Activated naive CD4-positive, alpha-beta T cell treated with anti-CD3 and anti-CD28 coated beads, Interleukin-2, amount 50 U/mL, for 24 hours (primary cell): ENCODE measurements around the gene PNMA6F.
A peak's percentile ranks its signal among the peaks of the same experiment; 100 is the strongest.
"Not testable (repeated sequence)": the region's sequence is repeated elsewhere in the genome, so short reads cannot be mapped to it uniquely, and the experiment has no call there.

ENCODE experiments used
- H3K27ac Mint-ChIP-seq: one replicate; pipeline ENCODE4 v1.8.0; 2021; ENCODE audit warnings: mild to moderate bottlenecking, mixed read lengths
- H3K27me3 Mint-ChIP-seq: one replicate; pipeline ENCODE4 v1.8.0; 2021; ENCODE audit warnings: mixed read lengths
- H3K36me3 Mint-ChIP-seq: one replicate; pipeline ENCODE4 v1.8.0; 2021; ENCODE audit warnings: mixed read lengths
- H3K4me1 Mint-ChIP-seq: one replicate; pipeline ENCODE4 v1.8.0; 2021; ENCODE audit warnings: mixed read lengths
- H3K4me3 Mint-ChIP-seq: one replicate; pipeline ENCODE4 v1.8.0; 2021; ENCODE audit warnings: mild to moderate bottlenecking, mixed read lengths
- H3K9me3 Mint-ChIP-seq: one replicate; pipeline ENCODE4 v1.8.0; 2021; ENCODE audit warnings: mixed read lengths

The PNMA6F gene

DNA sequence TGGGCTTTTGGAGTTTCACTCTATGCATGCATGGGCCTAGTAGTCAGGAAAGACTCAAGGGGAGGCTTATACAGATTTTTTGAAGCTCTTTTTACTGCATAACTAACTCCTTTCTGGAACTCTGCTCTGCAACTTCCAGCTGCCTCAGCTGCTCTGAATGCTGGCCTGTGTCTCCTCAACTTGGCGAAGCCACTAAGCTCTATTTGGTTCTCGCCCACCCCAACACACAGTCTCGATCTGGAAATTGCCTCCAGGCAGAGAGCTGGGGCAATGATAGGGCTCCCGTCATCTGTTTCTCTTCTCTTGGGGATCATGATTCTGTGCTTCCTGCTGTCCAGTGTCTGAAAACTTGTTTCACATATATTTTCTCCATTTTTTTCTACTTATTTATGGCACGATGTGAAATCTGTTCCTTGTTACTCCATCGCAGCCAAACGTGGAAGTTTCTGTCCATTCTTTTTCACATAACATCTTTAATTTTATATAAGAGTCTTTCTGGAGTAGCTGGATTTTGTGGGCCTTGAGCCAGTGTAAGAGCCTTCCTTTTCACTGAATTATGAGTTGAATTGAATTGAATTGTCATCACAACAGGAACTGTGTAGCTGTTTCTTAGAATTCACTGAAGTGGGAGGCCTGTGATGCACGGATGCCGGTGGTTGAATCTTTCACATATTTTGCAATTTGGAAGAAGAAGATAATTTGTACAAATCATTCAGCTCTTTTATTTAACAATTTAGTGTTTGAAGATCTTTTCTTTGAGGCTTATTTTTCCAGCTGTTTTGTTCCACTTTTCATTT is 21.4 kb upstream of the PNMA6F start:
- Mint-ChIP-seq H3K36me3 (peaks cover 30% of the 10 kb centered on the region), H3K9me3 (peaks cover 6% of the 10 kb centered on the region), H3K4me1 (peaks cover 66% of the 10 kb centered on the region)

DNA sequence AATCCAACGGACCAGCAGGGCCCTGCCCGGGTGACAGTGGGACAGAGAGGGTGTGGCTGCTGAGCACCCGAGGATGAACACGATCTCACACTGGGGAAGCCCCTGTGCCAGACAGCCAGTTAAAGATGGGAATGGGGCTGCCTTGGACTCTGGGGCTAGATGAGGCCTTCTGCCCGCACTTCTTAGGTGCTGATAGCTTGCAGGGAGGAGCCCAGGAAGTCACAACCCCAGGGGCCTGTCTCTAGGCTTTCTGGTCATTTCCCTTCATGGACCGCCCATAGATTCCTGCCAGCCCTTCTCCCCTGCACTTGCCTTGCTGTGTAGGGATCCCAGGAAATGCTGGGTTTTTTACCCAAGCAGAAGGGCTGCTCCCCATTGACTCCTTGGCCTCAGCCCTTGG is 18.5 kb upstream of the PNMA6F start:
- no peaks in the 10 kb centered on the region for H3K27me3 Mint-ChIP-seq
- peaks cover 28% of the 10 kb centered on the region for H3K36me3 Mint-ChIP-seq
- peaks cover 90% of the 10 kb centered on the region for H3K4me1 Mint-ChIP-seq
- H3K9me3 Mint-ChIP-seq: peaks cover 6% of the 10 kb centered on the region
- H3K4me3 Mint-ChIP-seq: no peak overlapping the region
- no peak overlapping the region for H3K27ac Mint-ChIP-seq

More for the DNA sequence above, 21.4 kb upstream of the PNMA6F start:
- peak overlapping the region; percentile 56 for H3K4me3 Mint-ChIP-seq
- H3K27ac Mint-ChIP-seq: peak overlapping the region; percentile 95
- no peaks in the 10 kb centered on the region for H3K27me3 Mint-ChIP-seq

DNA sequence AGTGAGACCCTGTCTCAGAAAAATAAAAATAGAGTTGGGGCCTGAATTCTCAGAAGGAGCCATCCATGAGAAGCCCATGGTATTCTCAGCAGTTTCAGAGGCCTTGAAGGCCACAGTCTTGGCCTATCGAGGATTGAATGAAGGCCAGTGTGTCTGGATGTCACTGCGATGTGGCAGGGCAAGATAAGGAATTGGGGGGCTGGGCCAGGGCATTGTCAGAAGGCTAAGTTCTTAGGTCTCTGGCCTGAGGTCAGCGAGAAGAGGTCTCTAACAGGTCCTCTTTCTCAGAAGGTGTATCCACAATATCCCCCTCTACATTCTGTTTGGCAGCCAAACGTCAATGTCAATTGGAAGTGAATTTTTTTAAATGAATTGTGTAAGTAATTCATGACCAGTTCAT is 18.1 kb upstream of the PNMA6F start:
- H3K36me3 Mint-ChIP-seq: peaks cover 28% of the 10 kb centered on the region
- peaks cover 6% of the 10 kb centered on the region for H3K9me3 Mint-ChIP-seq
- peaks cover 85% of the 10 kb centered on the region for H3K4me1 Mint-ChIP-seq
- no peak overlapping the region for H3K27ac Mint-ChIP-seq
- H3K27me3 Mint-ChIP-seq: no peaks in the 10 kb centered on the region
- no peak overlapping the region for H3K4me3 Mint-ChIP-seq

DNA sequence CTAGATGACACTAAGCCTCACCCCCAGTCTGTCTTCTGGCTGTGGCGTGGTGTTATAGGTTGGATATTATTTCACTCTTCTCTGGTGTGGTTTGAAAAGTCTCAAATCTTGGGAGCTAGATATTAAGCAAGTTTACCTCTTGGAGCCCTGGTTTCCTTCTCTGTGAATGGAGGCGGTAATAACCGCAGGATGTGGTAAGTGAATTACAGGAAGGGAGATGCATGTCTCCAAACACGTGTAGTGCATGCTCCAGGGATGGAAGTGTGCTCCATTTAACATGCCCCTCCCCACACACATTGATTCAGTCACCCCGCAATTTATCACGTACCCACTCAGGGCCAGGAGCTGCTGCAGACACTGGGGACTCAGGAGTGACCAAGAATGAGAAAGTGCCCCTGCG is 17.3 kb upstream of the PNMA6F start:
- Mint-ChIP-seq H3K27me3 (no peaks in the 10 kb centered on the region), H3K9me3 (peaks cover 6% of the 10 kb centered on the region), H3K27ac (peak overlapping the region; percentile 62), H3K4me1 (peaks cover 78% of the 10 kb centered on the region), H3K4me3 (peak overlapping the region; percentile 34), H3K36me3 (peaks cover 28% of the 10 kb centered on the region)

DNA sequence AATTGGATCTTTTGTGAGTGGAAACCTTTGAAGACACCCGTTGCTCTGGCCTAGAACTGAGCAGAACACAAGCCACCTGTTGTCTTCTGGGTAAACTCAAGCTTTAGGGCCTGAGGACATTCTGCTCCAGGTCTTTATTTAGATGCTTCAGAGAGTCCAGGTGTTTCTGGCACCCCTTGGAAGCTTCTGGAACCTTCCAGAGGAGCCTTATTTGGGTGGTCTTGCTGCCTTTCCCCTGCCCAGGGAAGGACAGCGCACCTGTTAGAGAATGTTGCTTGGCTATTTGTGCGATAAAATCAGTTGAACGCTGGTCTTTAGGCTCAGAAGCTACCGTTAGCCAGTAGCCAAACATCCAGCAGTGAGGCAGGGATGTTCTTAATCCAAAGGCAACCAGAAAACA is 15.4 kb upstream of the PNMA6F start:
- H3K27ac Mint-ChIP-seq: peak overlapping the region; percentile 46
- H3K9me3 Mint-ChIP-seq: peaks cover 6% of the 10 kb centered on the region
- peak overlapping the region; percentile 57 for H3K4me3 Mint-ChIP-seq
- peaks cover 65% of the 10 kb centered on the region for H3K4me1 Mint-ChIP-seq
- peaks cover 26% of the 10 kb centered on the region for H3K36me3 Mint-ChIP-seq
- no peaks in the 10 kb centered on the region for H3K27me3 Mint-ChIP-seq

DNA sequence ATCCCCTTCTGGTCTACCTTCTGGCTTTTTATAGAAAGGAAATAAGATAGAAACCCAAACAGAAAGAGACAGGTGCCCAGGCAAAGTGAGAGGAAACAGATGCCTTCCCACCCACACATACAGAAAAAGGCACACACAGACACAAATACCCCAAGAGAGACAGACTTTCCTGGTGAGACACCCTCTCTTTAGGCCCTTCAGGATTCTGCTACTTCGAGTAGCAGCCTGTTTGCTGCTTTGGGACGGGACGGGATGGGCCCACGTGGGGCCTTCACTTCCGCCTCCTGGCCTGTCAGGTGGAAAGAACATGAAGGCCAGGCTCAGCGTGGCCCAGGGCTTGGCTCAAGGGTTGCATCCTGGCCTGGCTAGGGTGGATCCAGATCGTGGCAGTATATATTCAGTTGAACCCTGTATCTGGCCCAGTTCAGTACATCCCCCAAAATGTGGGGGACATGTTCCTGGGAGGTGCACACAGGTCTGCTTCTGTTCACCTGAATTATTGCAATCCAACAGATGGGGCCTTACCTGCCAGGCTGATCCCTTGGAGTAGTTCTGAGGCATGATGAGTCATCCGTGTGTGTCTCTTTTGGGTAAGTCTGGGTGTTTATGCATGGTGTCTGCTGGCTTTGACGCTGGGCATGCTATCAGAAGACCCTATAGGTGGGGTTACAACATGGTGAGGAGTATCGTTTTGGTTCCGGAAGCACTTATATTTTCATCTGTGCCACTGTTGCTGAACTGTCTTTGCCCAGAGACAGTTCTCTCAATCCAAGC is 14.7 kb upstream of the PNMA6F start:
- peaks cover 5% of the 10 kb centered on the region for H3K9me3 Mint-ChIP-seq
- H3K4me3 Mint-ChIP-seq: peak overlapping the region; percentile 82
- H3K4me1 Mint-ChIP-seq: peaks cover 58% of the 10 kb centered on the region
- H3K27me3 Mint-ChIP-seq: no peaks in the 10 kb centered on the region
- H3K36me3 Mint-ChIP-seq: peaks cover 19% of the 10 kb centered on the region
- H3K27ac Mint-ChIP-seq: peak overlapping the region; percentile 65

DNA sequence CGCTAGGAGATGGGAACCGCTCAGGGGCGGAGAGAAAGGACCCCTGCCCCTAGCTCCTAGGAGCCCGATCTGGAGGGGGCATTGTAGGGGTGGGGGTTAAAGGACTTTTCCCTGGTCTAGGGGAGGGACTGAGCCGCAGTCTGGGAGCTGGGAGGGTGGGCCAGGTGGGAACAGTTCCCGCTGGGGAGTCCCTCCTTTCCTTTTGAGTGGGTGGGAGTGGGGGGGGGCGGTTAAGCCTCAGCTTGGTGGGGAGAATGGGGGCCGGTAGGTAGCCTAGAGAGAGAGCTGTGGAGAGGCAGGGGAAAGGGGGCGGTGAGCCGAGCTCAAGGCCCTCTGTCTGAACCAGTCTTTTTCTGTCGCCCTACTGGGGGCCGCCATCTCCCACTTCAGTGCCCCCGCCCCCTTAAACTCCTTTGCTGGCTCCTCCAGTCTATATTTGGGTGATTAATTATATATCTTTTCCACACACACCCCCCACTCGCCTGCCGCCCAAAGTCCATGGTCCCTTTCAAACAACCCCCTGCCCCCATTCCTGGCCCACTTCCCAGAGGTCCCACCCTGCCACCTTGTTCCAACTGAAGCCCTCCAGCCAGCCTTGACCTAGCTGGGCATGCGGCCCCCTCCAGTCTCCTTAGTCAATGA is 13.2 kb upstream of the PNMA6F start:
- no peaks in the 10 kb centered on the region for H3K27me3 Mint-ChIP-seq
- peaks cover 10% of the 10 kb centered on the region for H3K36me3 Mint-ChIP-seq
- peak overlapping the region; percentile 55 for H3K27ac Mint-ChIP-seq
- H3K4me1 Mint-ChIP-seq: peaks cover 44% of the 10 kb centered on the region
- no peaks in the 10 kb centered on the region for H3K9me3 Mint-ChIP-seq
- H3K4me3 Mint-ChIP-seq: peak overlapping the region; percentile 82

DNA sequence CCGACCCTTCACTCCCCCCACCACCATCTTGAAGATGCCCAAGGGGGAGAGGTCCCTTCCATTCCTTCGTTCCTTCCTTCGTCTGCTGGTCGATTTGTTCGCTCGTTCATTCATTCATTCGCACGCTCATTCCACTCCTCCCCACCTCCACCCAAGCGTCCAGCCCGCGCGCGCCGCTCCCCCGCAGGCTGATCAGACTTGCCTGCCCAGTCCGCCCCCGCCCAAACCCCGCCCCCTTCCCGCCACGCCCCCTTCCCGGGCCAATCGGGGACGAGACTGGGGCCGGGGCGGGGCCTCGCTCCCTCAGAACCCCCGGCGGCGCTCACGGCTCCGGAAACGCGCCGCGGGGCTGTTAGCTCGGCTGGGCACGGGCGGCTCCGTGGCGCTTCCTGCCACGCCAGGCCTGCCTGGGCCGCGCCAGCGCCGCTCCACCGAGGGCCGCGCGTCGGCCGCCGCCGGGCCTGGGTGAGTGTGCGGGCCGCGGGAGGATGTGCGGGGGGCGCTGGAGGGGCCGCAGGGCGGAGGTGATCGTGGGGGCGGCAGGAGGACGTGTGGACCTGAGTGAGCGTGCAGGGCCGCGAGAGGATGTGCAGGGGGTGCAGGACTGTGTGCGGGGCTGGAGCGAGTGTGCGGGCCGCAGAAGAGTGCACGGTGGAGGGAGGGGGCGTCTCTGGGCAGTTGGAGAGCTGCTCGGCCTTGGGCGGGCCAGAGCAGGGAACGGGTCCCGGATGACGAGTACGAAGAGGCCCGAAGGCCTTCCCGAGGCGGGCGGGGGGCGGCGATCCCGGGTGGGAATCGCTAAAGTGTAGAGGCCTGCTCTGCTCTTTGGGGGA is 12.5 kb upstream of the PNMA6F start, which contains the start of gene ZNF275:
Gene ZNF275 (plus strand): TSS at position 333 of the 833 bp plus-strand sequence. CDS start 2,527 bp downstream, outside the sequence.
- Mint-ChIP-seq H3K9me3 (no peaks in the 10 kb centered on the region), H3K27me3 (no peaks in the 10 kb centered on the region), H3K36me3 (peaks cover 8% of the 10 kb centered on the region), H3K27ac (peak within 1 kb of the TSS; percentile 55), H3K4me1 (peaks cover 41% of the 10 kb centered on the region), H3K4me3 (peak within 1 kb of the TSS; percentile 88)

DNA sequence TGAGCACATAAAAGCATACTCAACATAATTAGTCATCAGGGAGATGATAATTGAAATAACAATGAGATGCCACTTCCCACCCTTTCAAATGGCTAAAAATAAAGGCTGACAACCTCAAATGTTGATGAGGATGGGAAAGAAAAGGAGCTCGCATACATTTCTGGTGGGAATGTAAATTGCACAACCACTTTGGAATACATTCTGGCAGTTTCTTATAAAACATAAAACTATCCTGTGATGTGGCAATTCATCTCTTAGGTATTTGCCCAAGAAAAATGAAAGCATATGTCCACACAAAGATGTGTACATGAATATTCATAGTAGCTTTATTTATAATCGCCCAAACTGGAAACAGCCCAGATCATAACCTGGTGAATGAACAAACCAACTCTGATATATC is 11.7 kb upstream of the PNMA6F start:
- H3K36me3 Mint-ChIP-seq: peaks cover 4% of the 10 kb centered on the region
- H3K27ac Mint-ChIP-seq: peak overlapping the region; percentile 47
- no peaks in the 10 kb centered on the region for H3K27me3 Mint-ChIP-seq
- H3K9me3 Mint-ChIP-seq: no peaks in the 10 kb centered on the region
- H3K4me1 Mint-ChIP-seq: peaks cover 33% of the 10 kb centered on the region
- peak overlapping the region; percentile 88 for H3K4me3 Mint-ChIP-seq

DNA sequence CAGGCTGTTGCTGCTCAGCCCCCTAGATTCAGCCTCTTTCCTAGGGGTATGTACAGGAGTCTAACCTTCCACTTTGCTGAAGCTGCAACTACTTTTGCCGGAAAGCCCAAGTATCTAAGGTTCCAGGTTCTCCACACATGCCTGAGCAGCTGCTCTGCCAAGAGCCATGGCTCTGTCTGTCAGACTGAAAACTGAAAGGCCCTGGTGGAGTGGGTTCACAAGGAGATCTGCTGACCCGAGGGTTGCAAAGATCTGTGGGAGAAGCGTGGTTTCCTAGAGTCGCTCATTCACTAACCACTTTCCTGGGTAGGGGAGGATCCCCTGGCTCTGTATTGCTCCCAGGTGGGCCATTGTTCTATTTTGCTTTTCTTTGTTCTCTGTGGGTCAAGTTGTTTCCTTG is 6.0 kb upstream of the PNMA6F start:
- Mint-ChIP-seq H3K9me3 (no peaks in the 10 kb centered on the region), H3K27ac (no peak overlapping the region), H3K4me1 (peaks cover 12% of the 10 kb centered on the region), H3K27me3 (no peaks in the 10 kb centered on the region), H3K36me3 (no peaks in the 10 kb centered on the region), H3K4me3 (no peak overlapping the region)

DNA sequence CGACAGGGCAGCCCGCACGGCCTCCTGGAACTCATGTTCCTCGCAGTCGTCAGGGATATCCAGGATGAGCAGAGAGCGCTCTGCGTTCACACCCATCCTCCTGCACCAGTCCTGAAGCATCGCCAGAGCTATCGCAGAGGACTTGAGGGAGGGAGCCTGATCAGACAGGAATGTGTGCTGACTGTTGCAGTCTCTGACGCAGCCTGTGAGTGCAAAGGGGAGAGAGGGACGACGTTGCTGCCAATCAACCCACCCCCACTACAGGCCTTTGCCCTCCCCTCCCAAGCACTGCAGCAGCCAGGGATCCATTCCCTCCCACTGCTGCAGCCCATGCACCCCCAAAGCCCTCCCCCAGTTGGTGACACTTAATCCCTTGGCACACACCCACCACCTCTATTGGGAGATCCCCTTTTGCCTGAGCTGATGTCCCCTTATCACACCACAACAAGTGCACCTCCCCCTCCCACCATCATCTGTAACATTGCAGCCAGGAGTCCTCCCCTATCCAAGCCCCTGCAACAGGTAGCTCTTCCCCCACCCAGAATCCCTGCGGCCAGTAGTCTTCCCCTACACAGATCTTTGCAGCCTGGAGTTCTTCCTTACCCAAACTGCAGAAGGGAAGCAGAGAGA is 897 bp downstream of the PNMA6F start:
- no peak overlapping the region for H3K27ac Mint-ChIP-seq
- H3K36me3 Mint-ChIP-seq: no peaks in the 10 kb centered on the region
- no peak overlapping the region for H3K4me3 Mint-ChIP-seq
- H3K27me3 Mint-ChIP-seq: no peaks in the 10 kb centered on the region
- peaks cover 12% of the 10 kb centered on the region for H3K4me1 Mint-ChIP-seq
- H3K9me3 Mint-ChIP-seq: no peaks in the 10 kb centered on the region

DNA sequence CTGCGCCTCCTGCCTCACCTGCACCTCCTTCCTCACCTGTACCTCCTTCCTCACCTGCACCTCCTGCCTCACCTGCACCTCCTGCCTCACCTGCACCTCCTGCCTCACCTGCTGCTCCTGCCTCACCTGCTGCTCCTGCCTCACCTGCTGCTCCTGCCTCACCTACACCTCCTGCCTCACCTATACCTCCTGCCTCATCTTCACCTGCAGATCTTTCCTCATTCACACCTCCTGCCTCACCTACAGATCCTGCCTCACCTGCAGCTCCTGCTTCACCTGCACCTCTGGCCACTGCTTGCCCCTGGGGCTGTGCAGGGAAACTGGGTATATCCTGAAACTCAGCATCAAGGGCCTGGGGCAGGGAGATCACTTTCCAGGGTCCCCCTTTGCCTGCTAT is 1.5 kb downstream of the PNMA6F start:
- not testable (repeated sequence) for H3K27ac Mint-ChIP-seq, H3K36me3 Mint-ChIP-seq, H3K9me3 Mint-ChIP-seq, H3K4me3 Mint-ChIP-seq, H3K27me3 Mint-ChIP-seq
- peaks cover 12% of the 10 kb centered on the region for H3K4me1 Mint-ChIP-seq

DNA sequence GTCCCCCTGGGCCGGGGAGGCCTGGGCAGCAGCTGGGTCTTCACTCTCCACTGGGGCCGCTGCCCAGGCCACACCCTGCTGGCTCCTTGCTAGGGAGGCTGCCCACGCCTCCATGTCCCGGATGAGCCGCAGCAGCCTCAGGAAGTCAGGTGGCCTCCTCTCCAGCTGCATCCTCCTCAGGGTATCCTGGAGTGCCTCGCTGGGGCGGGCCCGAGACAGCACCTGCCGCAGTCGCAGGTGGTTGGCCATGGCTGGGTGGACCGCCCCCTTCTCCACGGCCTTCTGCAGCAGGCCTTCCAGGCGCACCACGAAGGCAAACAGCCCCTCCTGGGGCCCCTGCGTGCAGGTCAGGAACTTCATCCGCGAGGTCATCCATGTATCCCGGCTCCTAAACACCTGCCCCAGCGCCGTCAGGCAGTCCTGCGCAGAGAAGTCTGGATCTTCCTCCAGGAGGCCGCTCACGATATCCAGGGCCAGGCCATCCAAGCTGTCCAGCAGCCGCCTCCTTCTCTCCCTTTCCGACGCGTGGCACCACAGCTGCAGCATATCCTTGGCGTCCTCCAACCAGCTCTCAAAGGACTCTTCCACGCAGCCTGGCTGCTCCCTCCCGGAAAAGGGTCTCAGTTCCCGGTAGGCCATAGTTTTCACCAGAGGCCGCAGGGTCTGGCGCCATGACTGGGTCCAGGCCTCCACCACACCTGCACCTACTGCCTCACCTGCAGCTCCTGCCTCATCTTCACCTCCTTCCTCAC is 2.1 kb downstream of the PNMA6F start:
- H3K36me3 Mint-ChIP-seq: no peaks in the 10 kb centered on the region
- no peaks in the 10 kb centered on the region for H3K9me3 Mint-ChIP-seq
- peaks cover 8% of the 10 kb centered on the region for H3K4me1 Mint-ChIP-seq
- no peaks in the 10 kb centered on the region for H3K27me3 Mint-ChIP-seq
- no peak overlapping the region for H3K4me3 Mint-ChIP-seq
- no peak overlapping the region for H3K27ac Mint-ChIP-seq

DNA sequence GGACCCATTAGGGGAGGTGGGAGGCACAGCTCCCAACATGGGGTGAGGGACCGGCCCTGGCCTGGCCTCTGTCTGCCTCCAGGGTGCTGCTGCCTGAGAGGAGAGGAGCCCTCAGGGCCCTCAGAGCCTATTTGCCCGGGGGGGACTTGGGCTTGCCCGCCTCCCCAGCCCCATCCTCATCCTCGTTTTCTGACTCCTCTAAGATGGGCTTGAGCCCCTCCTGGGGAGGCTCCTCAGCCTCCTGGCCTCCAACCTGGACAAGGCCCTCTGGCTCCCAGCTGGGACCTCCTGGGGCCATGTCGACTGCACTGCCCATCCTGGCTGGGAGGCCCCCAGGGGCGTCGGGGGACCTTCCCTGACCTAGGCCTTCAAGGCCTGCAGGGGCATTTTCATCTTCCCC is 2.8 kb downstream of the PNMA6F start:
- H3K36me3 Mint-ChIP-seq: no peaks in the 10 kb centered on the region
- H3K4me3 Mint-ChIP-seq: no peak overlapping the region
- no peak overlapping the region for H3K27ac Mint-ChIP-seq
- H3K4me1 Mint-ChIP-seq: peaks cover 2% of the 10 kb centered on the region
- H3K9me3 Mint-ChIP-seq: no peaks in the 10 kb centered on the region
- no peaks in the 10 kb centered on the region for H3K27me3 Mint-ChIP-seq
